Neural cell (in vitro differentiated cells): ENCODE data around the gene FCHSD2. TPM values are rescaled to one million over a fixed set of nuclear protein-coding genes. Genes with fewer than 3 reads are reported as not detected.
"Not testable (repeated sequence)": the region's sequence is repeated elsewhere in the genome, so short reads cannot be mapped to it uniquely, and the experiment has no call there.

Source experiments
- H2AFZ ChIP-seq: fragments of 200-600, 300-800 bp; sonication (generic), shearing (Covaris generic); 2 replicates; pipeline ENCODE4 v1.6.0; 2014; ENCODE audit warnings: low read depth, mild to moderate bottlenecking, antibody characterized with exemption, low read length, moderate library complexity
- H3F3A ChIP-seq: fragments of 200-600 bp; shearing (Covaris generic); 2 replicates; pipeline ENCODE4 v1.6.1; 2016; ENCODE audit warnings: mild to moderate bottlenecking, moderate library complexity, mixed read lengths, antibody characterized with exemption, low read length; ENCODE audit not compliant: insufficient read depth, poor library complexity, severe bottlenecking
- H3K27ac ChIP-seq: fragments of 200-600, 300-800 bp; sonication (generic), shearing (Covaris generic); 2 replicates; pipeline ENCODE4 v1.5.1; 2014; ENCODE audit warnings: mild to moderate bottlenecking, low read length, moderate library complexity
- H3K27me3 ChIP-seq: fragments of 300-800, 200-600 bp; sonication (generic), shearing (Covaris generic); 2 replicates; pipeline ENCODE4 v1.6.0; 2014; ENCODE audit warnings: mild to moderate bottlenecking, low read depth, low read length, moderate library complexity; ENCODE audit not compliant: insufficient read depth
- H3K36me3 ChIP-seq: fragments of 300-800, 200-600 bp; sonication (generic), shearing (Covaris generic); 2 replicates; pipeline ENCODE4 v1.5.1; 2014; ENCODE audit warnings: mild to moderate bottlenecking, antibody characterized with exemption, low read length, moderate library complexity; ENCODE audit not compliant: insufficient read depth
- H3K4me2 ChIP-seq: fragments of 300-800, 200-600 bp; sonication (generic), shearing (Covaris generic); 2 replicates; pipeline ENCODE4 v1.6.0; 2014; ENCODE audit warnings: mild to moderate bottlenecking, low read length
- H3K4me3 ChIP-seq: fragments of 300-800, 200-600 bp; sonication (generic), shearing (Covaris generic); 2 replicates; pipeline ENCODE4 v1.5.1; 2014; ENCODE audit warnings: mild to moderate bottlenecking, low read length, moderate library complexity
- H3K79me2 ChIP-seq: fragments of 200-600 bp; shearing (Covaris generic); replicated peaks from 2 replicates; pipeline ENCODE4 v1.6.0; 2014; ENCODE audit warnings: mild to moderate bottlenecking, low read length, moderate library complexity; ENCODE audit not compliant: insufficient read depth
- H3K9ac ChIP-seq: fragments of 300-800, 200-600 bp; sonication (generic), shearing (Covaris generic); 2 replicates; pipeline ENCODE4 v1.6.1; 2016; ENCODE audit warnings: mild to moderate bottlenecking, low read length, mixed read lengths
- H3K9me2 ChIP-seq: fragments of 200-600 bp; shearing (Covaris generic); 2 replicates; pipeline ENCODE4 v1.6.1; 2016; ENCODE audit warnings: mild to moderate bottlenecking, low read length, mixed read lengths; ENCODE audit not compliant: insufficient read depth
- H3K9me3 ChIP-seq: fragments of 200-600, 300-800 bp; sonication (generic), shearing (Covaris generic); 2 replicates; pipeline ENCODE4 v1.6.1; 2016; ENCODE audit warnings: mild to moderate bottlenecking, mixed run types, low read length, moderate library complexity, mixed read lengths
- H4K20me1 ChIP-seq: fragments of 200-600 bp; shearing (Covaris generic); 2 replicates; pipeline ENCODE4 v1.6.1; 2016; ENCODE audit warnings: mild to moderate bottlenecking, mixed run types; ENCODE audit not compliant: insufficient read depth
- EP300 ChIP-seq: fragments of 450-650 bp; conservative IDR thresholded peaks from 2 replicates; pipeline ENCODE4 v1.6.1; 2014; ENCODE audit warnings: antibody characterized with exemption, mild to moderate bottlenecking, moderate library complexity; ENCODE audit not compliant: poor library complexity, severe bottlenecking
- MXI1 ChIP-seq: fragments of 450-650 bp; conservative IDR thresholded peaks from 2 replicates; pipeline ENCODE4 v1.6.1; 2014; ENCODE audit warnings: antibody characterized with exemption, mild to moderate bottlenecking; ENCODE audit not compliant: poor library complexity, severe bottlenecking
- POLR2AphosphoS5 ChIP-seq: IDR thresholded peaks from 2 replicates; pipeline ENCODE4 v1.6.1; 2012
- RAD21 ChIP-seq: fragments of 450-650 bp; conservative IDR thresholded peaks from 2 replicates; pipeline ENCODE4 v1.6.1; 2014; ENCODE audit warnings: antibody characterized with exemption, mild to moderate bottlenecking, moderate library complexity
- REST ChIP-seq: IDR thresholded peaks from 2 replicates; pipeline ENCODE4 v1.6.1; 2012; ENCODE audit warnings: borderline replicate concordance
- SMC3 ChIP-seq: fragments of 450-650 bp; conservative IDR thresholded peaks from 2 replicates; pipeline ENCODE4 v1.6.1; 2014; ENCODE audit warnings: antibody characterized with exemption, mild to moderate bottlenecking, moderate library complexity; ENCODE audit not compliant: poor library complexity
- TAF1 ChIP-seq: IDR thresholded peaks from 2 replicates; pipeline ENCODE4 v1.6.1; 2012; ENCODE audit warnings: low read depth
- polyA plus RNA-seq: library from polyadenylated mRNA; depleted of rRNA; stranded (reverse); fragments of >200 nt; gene quantifications from 2 replicates; pipeline ENCODE4 v1.2.3, GENCODE V29; 2014

The FCHSD2 gene
- polyA plus RNA-seq, 1 donor from 2014 or later, result 40.8 TPM

- no peak overlapping the region for H3K9ac ChIP-seq
- no peak overlapping the region for H3K4me3 ChIP-seq
- no peak overlapping the region for H3K27ac ChIP-seq
- TF ChIP-seq MXI1 (no peak), RAD21 (no peak), REST (no peak), POLR2AphosphoS5 (no peak), SMC3 (no peak), TAF1 (no peak)
- H3K36me3 ChIP-seq, result peaks cover 5% of the 10 kb centered on the region
- H4K20me1 ChIP-seq, result no peaks in the 10 kb centered on the region
- H3K4me2 ChIP-seq, result no peak overlapping the region
- no peak overlapping the region for H2AFZ ChIP-seq
- H3K27me3 ChIP-seq, result no peaks in the 10 kb centered on the region
- no peaks in the 10 kb centered on the region for H3K79me2 ChIP-seq
- H3K9me3 ChIP-seq, result peaks cover 5% of the 10 kb centered on the region
- no peaks in the 10 kb centered on the region for H3F3A ChIP-seq
- H3K9me2 ChIP-seq, result no peaks in the 10 kb centered on the region
Measured at GRCh38 chr11:73072935-73073481, 69.1 kb downstream of the FCHSD2 start.

- no peaks in the 10 kb centered on the region for H3K27me3 ChIP-seq
- H3F3A ChIP-seq, result no peaks in the 10 kb centered on the region
- no peak overlapping the region for H2AFZ ChIP-seq
- H4K20me1 ChIP-seq, result no peaks in the 10 kb centered on the region
- no peak overlapping the region for H3K4me2 ChIP-seq
- no peak overlapping the region for H3K4me3 ChIP-seq
- H3K79me2 ChIP-seq, result no peaks in the 10 kb centered on the region
- no peak overlapping the region for H3K9ac ChIP-seq
- no peaks in the 10 kb centered on the region for H3K9me2 ChIP-seq
- no peaks in the 10 kb centered on the region for H3K36me3 ChIP-seq
- no peak for TF ChIP-seq EP300
- TF ChIP-seq MXI1, result no peak
- no peak overlapping the region for H3K27ac ChIP-seq
- no peaks in the 10 kb centered on the region for H3K9me3 ChIP-seq
Measured at GRCh38 chr11:73070653-73071052, 71.5 kb downstream of the FCHSD2 start.

GRCh38 chr11:73061857-73062424 is 80.2 kb downstream of the FCHSD2 start:
- not testable (repeated sequence) for H3K9me3 ChIP-seq, H3K4me3 ChIP-seq, H3F3A ChIP-seq, H3K9ac ChIP-seq, H3K27ac ChIP-seq, H2AFZ ChIP-seq, H3K4me2 ChIP-seq, H3K79me2 ChIP-seq, H3K27me3 ChIP-seq, H3K36me3 ChIP-seq, H4K20me1 ChIP-seq, H3K9me2 ChIP-seq

GRCh38 chr11:73061434-73061833 is 80.7 kb downstream of the FCHSD2 start:
- not testable (repeated sequence) for H3K4me2 ChIP-seq, H3K9me3 ChIP-seq, H2AFZ ChIP-seq, H3K9ac ChIP-seq, H3K36me3 ChIP-seq, H4K20me1 ChIP-seq, H3K27me3 ChIP-seq, H3K27ac ChIP-seq, H3F3A ChIP-seq, H3K4me3 ChIP-seq, H3K9me2 ChIP-seq, H3K79me2 ChIP-seq
